Hepatocyte (in vitro differentiated cells): ENCODE measurements around the gene GTF2F1. TPM values are rescaled to one million over a fixed set of nuclear protein-coding genes. Genes with fewer than 3 reads are reported as not detected.

Experiments used
- microRNA-seq: library from miRNA; unstranded; fragments of <30 nt; microRNA quantifications from one replicate; pipeline ENCODE4, GENCODE V29; 2017
- polyA plus RNA-seq: library from polyadenylated mRNA; unstranded; fragments of >200 nt; fragmentation: Nextera tagmentation; extraction: Ambion mirVana; gene quantifications from 2 replicates; pipeline ENCODE4 v1.2.1, GENCODE V29; 2016
- small RNA-seq: library from RNA; depleted of rRNA; stranded (forward); fragments of <200 nt; gene quantifications from one replicate; pipeline ENCODE3, GENCODE V24; 2014
- total RNA-seq: library from RNA; depleted of rRNA; stranded (reverse); fragments of >200 nt; gene quantifications from 2 replicates; pipeline ENCODE4 v1.2.3, GENCODE V29; 2014

Gene GTF2F1
- total and polyA plus RNA-seq, 2 experiments from 2014 or later = 44.6 to 47.5 TPM

Small RNA genes lying within 50 kb of the gene (microRNA-seq; reads per million reads assigned to microRNA genes)
- gene MIR3940 (3.1 reads per million), gene MIR6790 (not detected), gene MIR6885 (4.9 reads per million, percentile 8 among the genes with 10 or more reads in this experiment)

Small RNA genes lying within 50 kb of the gene (small RNA-seq; reads per million reads assigned to genes)
- not detected for gene MIR6790
- not detected for gene MIR6885

Other genes with a start within 250 kb of the GTF2F1 start
- 13.6 and 17.2 TPM in 2 replicates for gene MLLT1, start 113.2 kb downstream of the GTF2F1 start, total RNA-seq
- gene MLLT1, start 113.2 kb downstream of the GTF2F1 start, polyA plus RNA-seq = 22.9 and 23.3 TPM in 2 replicates
- gene ACER1, start 59.6 kb downstream of the GTF2F1 start, total RNA-seq = not detected in 2 replicates
- gene ACER1, start 59.6 kb downstream of the GTF2F1 start, polyA plus RNA-seq = not detected in 2 replicates
- gene CLPP, start 31.6 kb downstream of the GTF2F1 start, total RNA-seq = 52.8 and 69.5 TPM in 2 replicates
- 93.6 and 106 TPM in 2 replicates for gene CLPP, start 31.6 kb downstream of the GTF2F1 start, polyA plus RNA-seq
- gene ALKBH7, start 20.4 kb downstream of the GTF2F1 start, total RNA-seq = 42.8 and 45.3 TPM in 2 replicates
- 99.3 and 116 TPM in 2 replicates for gene ALKBH7, start 20.4 kb downstream of the GTF2F1 start, polyA plus RNA-seq
- gene PSPN, start 17.2 kb downstream of the GTF2F1 start, total RNA-seq = 2.4 and 2.7 TPM in 2 replicates
- 1.5 and 2.7 TPM in 2 replicates for gene PSPN, start 17.2 kb downstream of the GTF2F1 start, polyA plus RNA-seq
- 94.2 and 133 TPM in 2 replicates for gene KHSRP, start 31.6 kb upstream of the GTF2F1 start, total RNA-seq
- 196 and 202 TPM in 2 replicates for gene KHSRP, start 31.6 kb upstream of the GTF2F1 start, polyA plus RNA-seq
- gene SLC25A41, start 40.6 kb upstream of the GTF2F1 start, total RNA-seq = 0.16 and 0.27 TPM in 2 replicates
- 0.50 TPM in 1 of 2 replicates, not detected in the other for gene SLC25A41, start 40.6 kb upstream of the GTF2F1 start, polyA plus RNA-seq
- 48.8 and 56.6 TPM in 2 replicates for gene SLC25A23, start 66.6 kb upstream of the GTF2F1 start, total RNA-seq
- gene SLC25A23, start 66.6 kb upstream of the GTF2F1 start, polyA plus RNA-seq = 59.0 and 61.3 TPM in 2 replicates
- 71.4 and 75.5 TPM in 2 replicates for gene CRB3, start 71.1 kb upstream of the GTF2F1 start, total RNA-seq
- gene CRB3, start 71.1 kb upstream of the GTF2F1 start, polyA plus RNA-seq = 42.5 and 48.9 TPM in 2 replicates
- gene DENND1C, start 88.6 kb upstream of the GTF2F1 start, total RNA-seq = 0.48 and 1.5 TPM in 2 replicates
- 14.0 and 16.1 TPM in 2 replicates for gene DENND1C, start 88.6 kb upstream of the GTF2F1 start, polyA plus RNA-seq
- 1.2 and 4.4 TPM in 2 replicates for gene TUBB4A, start 109.1 kb upstream of the GTF2F1 start, total RNA-seq
- gene TUBB4A, start 109.1 kb upstream of the GTF2F1 start, polyA plus RNA-seq = 7.3 and 7.9 TPM in 2 replicates
- 2.3 and 2.6 TPM in 2 replicates for gene TNFSF9, start 137.9 kb upstream of the GTF2F1 start, total RNA-seq
- gene TNFSF9, start 137.9 kb upstream of the GTF2F1 start, polyA plus RNA-seq = 3.8 and 9.2 TPM in 2 replicates
- not detected in 2 replicates for gene CD70, start 198.0 kb upstream of the GTF2F1 start, total RNA-seq
- not detected in 2 replicates for gene CD70, start 198.0 kb upstream of the GTF2F1 start, polyA plus RNA-seq